Activated CD8-positive, alpha-beta memory T cell treated with anti-CD3 and anti-CD28 coated beads, Interleukin-2, amount 50 U/mL, for 1 hour (primary cell): ENCODE measurements around the gene PARK7.

Experiments used
- DNase-seq: peaks from one replicate; pipeline ENCODE4 v3.0.0-alpha.2; 2020; ENCODE audit errors: extremely low read depth

The PARK7 gene

GRCh38 chr1:8023995-8024313 lies 62.4 kb downstream of the PARK7 start:
- DNase-seq: no peak

GRCh38 chr1:8024329-8024728 lies 62.8 kb downstream of the PARK7 start:
- no peak for DNase-seq

- no peak for DNase-seq
These were observed 63.7 kb downstream of the PARK7 start for GRCh38 chr1:8025061-8025670.

GRCh38 chr1:8025671-8026144 lies 64.2 kb downstream of the PARK7 start:
- no peak for DNase-seq

GRCh38 chr1:8026153-8026975 lies 64.9 kb downstream of the PARK7 start, which contains the start of gene ERRFI1:
Gene ERRFI1, minus strand, starts transcription at chr1:8026309. Its CDS starts 10,690 bp downstream, at chr1:8015619.
- DNase-seq: peak; percentile 59

GRCh38 chr1:8026976-8027747 lies 65.7 kb downstream of the PARK7 start:
- DNase-seq: no peak

GRCh38 chr1:8027748-8028570 lies 66.4 kb downstream of the PARK7 start:
- DNase-seq: no peak

- no peak for DNase-seq
These were observed 67.0 kb downstream of the PARK7 start for GRCh38 chr1:8028571-8028910.

GRCh38 chr1:8031176-8031785 lies 69.8 kb downstream of the PARK7 start:
- no peak for DNase-seq

- DNase-seq: no peak
These were observed 70.9 kb downstream of the PARK7 start for GRCh38 chr1:8032366-8032910.

GRCh38 chr1:8033322-8033721 lies 71.8 kb downstream of the PARK7 start:
- DNase-seq: no peak
